ENCODE results near the gene VAV3.

VAV3 gene

GRCh38 chr1:107622535-107622934 lies 342.4 kb downstream of the VAV3 start:
- DNase-seq: no peak

DNA sequence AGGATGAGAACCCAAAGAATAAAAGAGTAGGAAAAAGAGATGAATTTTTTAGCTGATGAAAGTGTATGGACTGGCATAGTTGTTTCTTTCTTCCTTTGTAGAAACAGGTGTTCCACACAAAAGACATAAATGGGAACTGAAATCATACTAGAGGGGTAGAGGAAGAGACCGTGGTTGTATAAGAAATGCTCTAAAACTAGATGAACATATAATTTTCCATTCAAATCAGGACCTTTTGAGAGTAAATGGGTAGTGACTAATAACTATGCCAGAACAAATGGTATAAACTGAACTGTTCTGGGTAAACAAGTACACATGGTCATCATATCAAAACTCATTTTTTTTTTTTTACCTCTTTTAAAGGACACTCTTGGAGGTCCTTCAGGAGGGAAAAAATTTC lies 344.2 kb downstream of the VAV3 start:
- DNase-seq: no peak

GRCh38 chr1:107618539-107618938 lies 346.4 kb downstream of the VAV3 start:
- DNase-seq: no peak

DNA sequence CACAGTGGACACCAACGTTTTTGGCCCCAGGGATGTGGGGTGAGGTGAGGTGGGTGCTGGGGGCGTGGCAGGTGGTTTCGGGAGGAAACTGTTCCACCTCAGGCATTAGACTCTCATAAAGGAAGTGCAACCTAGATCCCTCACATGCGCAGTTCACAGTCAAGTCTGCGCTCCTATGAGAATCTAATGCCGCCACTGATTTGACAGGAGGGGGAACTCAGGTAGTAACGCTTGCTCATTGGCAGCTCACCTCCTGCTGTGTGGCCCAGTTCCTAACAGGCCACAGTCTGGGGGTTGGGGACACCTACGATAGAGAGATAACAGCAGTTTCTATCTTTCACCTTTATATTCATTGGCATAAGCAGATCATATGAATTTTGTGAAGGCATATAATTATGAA lies 347.1 kb downstream of the VAV3 start:
- no peak for DNase-seq

GRCh38 chr1:107617456-107617855 lies 347.5 kb downstream of the VAV3 start:
- DNase-seq: no peak

DNA sequence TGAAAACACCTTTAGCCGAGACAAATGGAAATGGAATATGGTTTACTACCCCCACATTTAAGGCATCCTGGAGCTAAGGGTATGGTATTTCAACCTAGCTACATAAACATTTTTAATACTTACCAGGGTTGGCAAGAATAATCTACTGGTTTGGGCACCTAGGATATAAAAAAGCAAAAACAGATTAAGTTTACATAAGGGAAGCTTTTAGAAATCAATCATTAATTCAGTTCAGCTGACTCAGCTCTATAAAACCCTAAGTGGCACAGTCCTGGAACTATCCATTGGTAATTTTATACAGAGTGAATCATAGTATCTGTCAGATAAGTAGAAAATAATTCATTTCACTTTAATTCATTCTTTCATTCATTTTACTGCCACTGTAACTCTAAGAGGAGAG lies 355.2 kb downstream of the VAV3 start:
- DNase-seq: no peak

GRCh38 chr1:107604825-107605224 lies 360.2 kb downstream of the VAV3 start:
- no peak for DNase-seq

DNA sequence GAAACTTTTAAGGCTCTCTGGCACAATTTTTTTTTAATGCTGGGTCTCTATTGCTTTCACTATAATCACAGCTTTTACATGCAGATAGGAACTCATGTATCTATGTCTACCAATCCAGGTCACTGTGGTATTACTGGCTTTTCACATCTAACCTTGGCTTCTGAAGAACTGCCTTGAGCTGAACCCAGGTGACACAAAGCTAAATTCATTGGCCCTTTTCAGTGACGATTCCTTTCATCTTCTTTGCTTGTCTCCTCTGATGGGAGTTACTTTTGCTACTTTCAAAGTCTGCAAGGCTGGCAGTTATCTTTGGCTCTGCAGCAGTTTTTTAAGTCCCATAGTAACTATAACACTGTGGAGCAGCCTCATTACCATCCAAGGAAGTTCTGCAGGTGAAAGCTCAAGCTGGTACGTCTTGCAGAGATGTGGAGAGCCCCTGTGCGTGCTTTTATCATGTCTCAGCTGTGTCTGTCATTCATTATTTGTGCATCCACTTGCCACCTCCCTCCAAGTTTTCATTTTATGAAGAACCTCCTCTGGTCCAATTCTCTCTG lies 364.3 kb downstream of the VAV3 start:
- no peak for DNase-seq

GRCh38 chr1:107599220-107599619 lies 365.8 kb downstream of the VAV3 start:
- no peak for DNase-seq

DNA sequence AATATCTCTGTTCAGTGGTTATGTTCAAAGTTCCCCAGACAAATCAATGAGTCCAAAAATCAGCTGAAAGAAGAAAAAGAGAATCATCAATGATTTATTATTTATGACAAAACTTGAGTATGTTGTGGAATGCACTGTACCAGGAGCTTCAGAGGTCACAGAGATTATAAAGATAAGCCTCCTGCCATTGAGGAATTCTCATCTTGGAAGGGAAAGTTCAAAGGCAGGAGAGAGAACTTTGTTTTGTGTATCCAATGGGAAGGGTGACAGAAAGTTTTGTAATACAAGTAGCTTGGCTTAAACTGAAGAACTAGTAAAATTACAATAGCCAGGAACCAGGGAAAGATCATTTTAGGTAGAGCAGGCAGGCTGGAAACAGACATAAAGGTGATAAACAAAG lies 367.7 kb downstream of the VAV3 start:
- no peak for DNase-seq

DNA sequence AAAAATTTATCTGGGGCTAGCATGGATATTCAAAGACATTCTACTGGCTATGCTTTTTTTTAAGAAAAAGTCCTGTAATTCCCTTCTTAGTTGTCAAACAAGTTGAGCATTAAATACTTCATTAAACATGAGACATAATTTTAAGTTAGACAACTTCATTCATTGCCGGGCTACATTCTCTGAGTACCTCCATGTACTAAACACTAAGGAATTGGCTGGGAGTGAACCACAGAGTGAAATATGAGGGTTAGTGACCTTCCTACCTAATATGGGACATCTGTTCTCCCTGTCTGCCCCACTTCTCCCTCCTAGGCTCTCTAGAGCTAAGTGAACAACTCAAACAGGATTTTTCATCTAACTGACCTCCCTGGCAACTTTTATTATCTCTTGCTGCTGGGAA lies 370.4 kb downstream of the VAV3 start:
- no peak for DNase-seq

DNA sequence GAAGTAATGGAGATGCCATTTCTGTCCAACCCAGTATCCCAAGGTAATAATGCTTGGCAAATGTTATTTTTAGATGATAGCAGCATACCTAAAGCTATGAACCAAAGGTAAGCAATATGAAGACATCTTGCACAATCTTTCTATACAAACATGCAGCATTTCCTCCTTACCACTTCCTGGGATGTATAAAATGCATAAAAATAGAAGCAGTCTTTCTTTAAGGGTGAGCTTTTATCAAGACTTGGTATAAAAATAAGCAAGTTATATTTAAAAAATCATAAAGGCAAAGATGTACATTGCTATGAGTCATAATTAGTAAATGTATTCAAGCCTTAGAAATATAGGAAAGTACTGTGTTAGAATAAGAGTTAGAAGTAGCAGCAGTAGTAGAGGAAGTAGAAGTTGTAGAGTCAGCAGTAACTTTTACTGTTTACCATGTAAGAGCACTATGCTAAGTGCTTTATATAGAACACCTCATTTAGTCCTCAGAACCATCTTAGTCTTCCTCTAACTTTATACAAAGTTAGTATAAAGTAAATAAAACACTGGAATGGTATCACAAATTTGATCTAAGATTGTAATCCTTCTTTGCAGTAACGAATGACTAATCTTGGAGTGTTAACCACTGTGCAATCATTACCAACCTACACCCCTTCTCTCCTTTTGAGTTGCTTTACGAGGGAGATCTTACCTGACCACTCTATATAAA lies 371.3 kb downstream of the VAV3 start:
- DNase-seq: no peak

DNA sequence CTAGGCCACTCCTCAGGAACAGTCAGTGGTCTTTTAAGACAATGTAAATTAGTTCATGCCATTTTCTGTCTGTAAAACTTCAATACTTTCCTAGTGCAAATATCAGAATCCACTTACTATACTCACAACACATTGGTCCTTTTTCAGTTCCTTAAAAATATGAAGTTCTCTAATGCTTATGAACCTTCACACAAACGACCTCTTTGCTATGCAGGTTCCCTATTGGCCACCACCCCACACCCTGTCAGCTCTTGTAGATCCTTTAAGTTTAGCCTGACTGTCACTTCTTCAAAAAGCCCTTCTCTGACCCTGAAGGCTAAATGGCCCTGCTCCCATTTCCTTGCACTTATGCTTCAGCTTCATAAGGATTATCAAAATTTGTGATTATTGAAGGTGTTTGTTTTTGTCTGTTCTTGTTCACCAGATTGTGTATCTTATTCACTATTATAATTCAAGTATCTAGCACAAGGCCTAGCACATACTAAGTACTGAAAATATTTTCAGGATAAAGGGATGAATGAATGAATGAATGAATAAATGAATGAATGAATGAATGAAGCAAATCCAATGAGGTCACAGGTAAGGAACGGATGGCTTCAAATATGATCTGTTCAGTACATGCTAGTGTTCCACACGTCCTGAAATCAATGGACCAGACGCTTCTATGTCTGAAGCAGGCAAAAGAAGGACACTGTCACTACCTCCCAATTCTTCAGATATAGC lies 373.9 kb downstream of the VAV3 start:
- no peak for DNase-seq

DNA sequence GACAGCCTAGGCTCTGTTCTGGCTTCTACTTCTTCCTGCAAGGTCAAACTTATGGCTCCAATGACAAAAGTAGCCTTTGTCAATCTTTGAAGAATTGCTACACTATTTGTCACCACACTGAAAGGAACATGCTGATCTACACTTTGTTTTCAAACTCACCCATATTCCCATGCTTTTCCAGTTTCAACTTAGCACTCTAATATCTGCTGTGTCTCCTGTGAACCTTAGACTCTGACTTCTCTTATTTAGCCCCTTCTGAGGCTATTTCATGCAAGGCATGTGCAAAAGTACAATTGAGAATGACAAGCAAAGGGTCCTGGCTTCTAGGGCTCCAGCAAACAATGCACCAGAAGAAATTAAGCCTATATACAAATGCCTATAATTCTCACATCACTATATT lies 374.9 kb downstream of the VAV3 start:
- no peak for DNase-seq

DNA sequence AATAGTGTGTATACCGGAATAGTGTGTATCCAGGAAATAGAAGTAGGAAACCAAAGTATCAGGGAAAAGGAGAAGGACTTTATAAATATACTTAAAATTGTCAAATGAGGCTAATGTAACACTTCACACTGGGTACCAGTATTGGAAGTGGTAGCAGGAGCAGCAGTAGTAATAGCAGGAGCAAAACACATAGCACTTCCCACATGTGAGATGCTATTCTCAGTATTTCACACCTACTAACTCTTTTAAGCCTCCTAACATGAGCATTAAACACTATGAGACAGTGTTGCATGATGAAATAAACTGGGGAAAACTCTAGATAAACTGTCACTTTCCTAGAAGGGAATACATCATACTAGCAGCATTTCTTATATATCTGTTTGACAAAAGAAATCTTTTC lies 376.7 kb downstream of the VAV3 start:
- DNase-seq: no peak

DNA sequence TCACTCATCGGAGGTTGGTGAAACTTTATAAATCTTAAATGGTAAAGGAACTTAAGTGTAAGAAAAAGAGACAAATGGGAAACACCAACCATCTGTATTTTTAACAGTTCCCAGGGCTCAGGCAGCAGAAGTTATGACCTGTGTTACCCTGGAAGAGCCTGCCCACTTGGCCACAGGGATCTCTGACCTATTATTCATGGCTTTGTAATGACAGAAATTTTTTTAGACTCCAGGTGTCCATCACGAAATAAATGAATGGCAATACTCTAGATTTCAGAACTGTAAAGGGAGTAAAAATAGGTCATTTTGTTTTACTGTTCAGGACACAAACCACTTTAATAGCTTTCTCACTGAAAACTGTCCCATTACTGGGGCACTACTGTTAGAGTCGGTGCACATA lies 389.8 kb downstream of the VAV3 start:
- no peak for DNase-seq

DNA sequence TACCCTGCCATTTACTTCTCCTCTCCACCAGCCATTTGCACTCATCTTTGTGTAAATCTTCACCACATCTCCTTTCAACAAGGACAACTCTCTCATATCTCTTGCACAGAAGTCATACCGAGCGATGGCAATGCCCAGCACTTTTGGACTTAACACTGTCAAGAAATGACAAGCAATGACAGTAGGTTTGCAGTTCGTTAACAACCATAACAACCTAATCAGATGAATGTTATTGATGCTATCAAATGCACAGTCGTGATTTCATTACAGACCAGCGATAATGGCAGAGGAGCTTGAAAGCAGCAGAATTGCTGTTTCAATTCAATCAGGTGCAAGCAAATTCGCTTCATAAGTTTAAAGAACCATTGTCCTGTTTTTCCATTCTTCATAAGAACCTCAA lies 390.9 kb downstream of the VAV3 start:
- no peak for DNase-seq

GRCh38 chr1:107572674-107573211 lies 392.2 kb downstream of the VAV3 start:
- DNase-seq: no peak

DNA sequence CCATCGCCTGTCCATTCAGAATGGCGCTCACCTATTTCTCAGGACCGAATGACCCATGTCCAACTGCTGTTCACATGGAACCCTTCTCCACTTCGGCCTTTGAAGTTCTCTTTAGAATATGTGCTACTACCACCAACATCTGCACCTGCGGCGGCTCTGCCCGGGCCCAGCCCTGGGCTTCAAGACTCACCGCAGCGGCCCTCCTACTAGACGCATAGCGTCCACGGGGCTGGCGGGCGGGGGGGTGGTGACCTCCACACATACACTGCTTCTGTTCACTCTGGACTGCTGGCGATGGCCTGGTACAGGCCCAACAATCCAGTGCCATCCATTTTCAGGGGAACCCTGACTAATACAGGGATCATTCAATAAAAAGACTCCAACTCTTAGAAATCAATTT lies 394.2 kb downstream of the VAV3 start:
- DNase-seq: no peak

DNA sequence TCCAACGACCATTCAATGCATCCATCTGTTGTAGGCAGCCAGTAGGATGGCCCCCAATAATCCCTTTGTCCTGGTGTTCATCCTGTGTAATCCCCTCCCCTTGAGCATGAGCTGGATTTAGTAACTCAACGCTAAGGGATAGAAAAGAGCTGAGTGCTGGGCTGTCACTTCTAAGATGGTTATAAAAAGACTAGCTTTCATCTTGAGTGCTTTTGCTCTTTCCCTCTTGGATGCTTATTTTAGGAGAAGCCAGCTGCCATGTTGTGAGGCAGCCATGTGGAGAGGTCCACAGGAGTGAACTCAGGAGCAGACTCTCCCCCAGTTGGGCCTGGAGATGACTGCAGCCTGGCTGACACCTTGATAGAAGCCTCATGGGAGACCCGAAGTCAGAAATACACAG lies 401.5 kb downstream of the VAV3 start:
- DNase-seq: no peak

DNA sequence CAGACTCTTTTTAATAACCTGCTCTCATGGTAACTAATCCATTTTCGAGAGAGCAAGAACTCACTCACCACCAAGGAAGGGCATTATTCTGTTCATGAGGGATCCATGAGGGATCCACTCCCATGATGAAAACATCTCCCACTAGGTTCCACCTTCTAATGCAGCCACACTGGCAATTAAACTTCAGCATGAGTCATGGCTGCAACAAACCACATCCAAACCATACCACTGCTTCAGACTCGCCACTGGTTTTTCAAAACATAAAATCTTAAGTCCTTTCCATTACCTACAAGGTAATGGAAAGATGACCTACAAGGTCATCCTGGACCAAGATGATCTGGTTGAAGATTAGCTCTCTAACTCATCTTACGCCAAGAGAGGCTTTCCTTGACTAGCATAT lies 405.1 kb downstream of the VAV3 start:
- no peak for DNase-seq

GRCh38 chr1:107557095-107557494 lies 407.9 kb downstream of the VAV3 start:
- no peak for DNase-seq

GRCh38 chr1:107555578-107555977 lies 409.4 kb downstream of the VAV3 start:
- no peak for DNase-seq

DNA sequence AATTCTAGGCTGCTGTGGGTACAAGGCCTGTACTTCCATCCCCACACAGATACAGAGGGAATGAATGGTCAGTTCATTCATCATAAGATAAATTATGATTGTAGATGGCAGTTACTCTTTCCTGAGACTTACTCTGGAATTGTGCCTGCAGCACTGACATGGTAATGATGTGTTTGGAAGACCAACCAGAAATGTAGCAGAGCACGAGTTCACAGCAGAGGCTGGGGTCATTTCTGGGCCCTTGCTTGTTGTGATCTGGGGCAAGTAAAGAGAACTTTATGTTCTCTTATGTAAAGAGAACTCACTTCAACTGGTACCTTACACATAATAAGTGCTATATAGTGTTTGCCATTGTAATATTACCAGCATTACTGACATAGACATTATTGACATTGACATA lies 412.2 kb downstream of the VAV3 start:
- DNase-seq: no peak
